NCI-H1092 treated with DMSO at 0.1 percent for 48 hours (cell line): ENCODE data around the gene FOXR1.

ENCODE experiments used
- DNase-seq: peaks from one replicate; lab custom pipeline; 2025; lab: John Stamatoyannopoulos, UW

The FOXR1 gene

DNA sequence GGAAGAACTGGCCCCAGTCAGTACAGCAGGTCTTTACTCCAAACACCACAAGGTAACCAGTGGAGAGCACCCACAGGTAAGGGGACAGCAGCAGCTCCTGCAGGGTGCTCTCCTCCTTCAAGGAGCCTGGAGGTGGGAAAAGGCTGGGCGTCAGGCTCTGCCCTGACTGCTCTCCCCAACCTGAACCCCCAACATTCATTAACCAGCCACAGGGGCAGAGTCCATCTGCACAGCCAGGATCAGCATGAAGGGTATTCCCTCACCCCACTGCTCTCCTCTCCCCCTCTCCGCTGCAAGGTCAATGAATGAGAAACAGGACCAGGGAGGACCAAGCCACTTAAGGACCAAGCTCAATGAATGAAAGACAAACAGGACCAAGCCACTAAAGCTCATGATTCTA is 55.4 kb downstream of the FOXR1 start:
- no peak for DNase-seq

- DNase-seq: no peak
These were observed 56.2 kb downstream of the FOXR1 start for GRCh38 chr11:119027561-119028345.

DNA sequence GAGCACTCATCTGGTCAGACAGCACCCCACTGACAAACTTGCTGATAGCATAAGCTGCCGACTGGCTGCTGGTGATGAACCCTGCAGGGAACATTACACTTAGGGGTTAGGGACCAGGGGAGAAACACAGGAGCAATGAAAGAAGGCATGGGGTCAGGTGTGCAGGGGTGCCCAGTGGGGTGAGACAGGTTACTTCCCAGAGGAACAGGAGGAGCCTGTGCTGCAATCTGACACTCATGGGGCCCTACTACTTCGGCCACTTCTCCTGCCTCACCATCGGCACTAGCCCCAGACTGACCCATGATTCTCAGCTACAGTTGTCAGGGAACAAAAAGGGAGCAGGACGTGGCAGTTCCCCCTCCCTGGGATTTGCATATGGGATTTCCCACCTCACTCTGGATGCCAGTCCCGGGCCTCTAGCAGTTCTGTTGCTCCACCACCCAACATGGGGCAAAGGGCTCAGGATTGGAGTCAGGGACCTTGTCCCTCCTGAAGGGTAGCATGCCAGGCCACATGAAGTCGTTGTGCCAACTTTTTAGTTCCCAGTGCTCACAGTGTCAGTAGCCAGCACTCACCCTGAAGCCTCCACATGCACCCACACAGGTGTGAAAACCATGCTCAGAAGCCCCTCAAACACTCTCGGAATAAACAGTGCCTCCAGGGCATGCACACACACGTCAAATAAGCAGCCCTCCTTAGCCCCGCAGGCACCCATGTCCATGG is 56.9 kb downstream of the FOXR1 start:
- DNase-seq: no peak

DNA sequence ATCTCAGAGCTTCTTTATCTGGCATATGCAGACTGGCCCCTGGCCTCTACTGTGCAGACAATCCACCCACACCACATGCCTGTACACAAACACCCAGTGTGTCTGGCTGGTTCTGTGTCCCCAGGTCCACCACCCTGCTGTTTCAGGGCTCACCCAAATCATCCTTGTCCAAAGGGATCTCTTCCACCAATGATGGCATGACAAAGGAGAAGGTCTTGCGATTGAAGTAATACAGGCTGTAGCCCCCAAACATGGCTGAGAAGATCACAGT is 57.4 kb downstream of the FOXR1 start:
- no peak for DNase-seq

- no peak for DNase-seq
These were observed 57.9 kb downstream of the FOXR1 start for GRCh38 chr11:119029340-119030028.

DNA sequence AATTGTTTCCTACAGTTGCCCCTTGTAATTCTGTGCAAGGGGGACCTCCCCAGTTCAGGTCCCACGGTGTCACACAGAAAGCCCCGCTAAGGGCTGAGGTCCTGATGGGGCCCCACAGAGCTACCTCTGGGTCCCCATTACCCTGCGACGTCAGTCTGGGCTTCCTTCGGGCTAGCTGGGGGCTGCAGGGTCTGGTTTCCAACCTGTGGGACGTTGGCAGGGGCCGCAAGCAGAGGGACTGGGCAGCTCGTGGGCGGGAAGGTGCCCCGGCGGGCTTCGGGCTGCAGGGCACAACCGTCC is 58.4 kb downstream of the FOXR1 start:
- DNase-seq: no peak

DNA sequence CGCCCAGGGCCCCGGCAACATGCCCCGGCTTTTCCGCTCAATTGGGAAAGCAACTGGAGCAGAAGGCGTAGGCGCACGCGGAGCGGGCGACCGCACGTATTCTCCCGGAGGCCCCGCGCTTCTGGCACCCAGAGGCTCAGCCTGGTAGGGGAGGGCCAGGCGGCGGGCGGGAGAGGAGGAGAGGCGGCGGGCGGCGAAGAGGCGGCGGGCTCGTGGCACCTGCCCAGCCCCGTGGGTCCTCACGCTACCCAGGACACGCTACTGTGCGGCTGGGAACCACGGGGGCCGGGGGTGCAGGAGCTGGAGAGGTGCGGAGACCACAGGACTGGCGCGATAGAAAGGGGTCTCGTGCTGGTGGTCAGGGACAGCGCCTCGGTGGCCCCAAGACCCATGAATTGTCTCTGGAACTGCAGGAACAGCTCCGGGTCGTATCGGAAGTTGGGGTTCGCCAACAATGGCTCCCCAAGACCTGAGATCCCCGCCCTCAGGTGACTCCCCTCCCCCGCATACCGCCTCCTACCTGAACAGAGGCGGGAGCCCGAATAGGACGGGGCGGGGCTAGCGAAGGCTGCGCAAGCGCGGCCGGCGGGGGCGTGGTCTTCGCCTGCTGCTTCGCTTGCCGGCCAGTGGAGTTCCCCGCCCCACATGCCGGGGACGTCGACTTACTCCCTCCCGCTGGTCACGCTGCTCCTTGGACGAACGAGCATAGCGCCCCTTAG is 58.9 kb downstream of the FOXR1 start, which contains the start of gene SLC37A4:
TSS of gene SLC37A4 (minus strand) at position 549 of the 719 bp plus-strand sequence.
- DNase-seq: peak; percentile 97
